ENCODE data around the gene OR2F1.

OR2F1 gene

GRCh38 chr7:143960813-143961610 is 6.4 kb downstream of the OR2F1 start:
- H3K27me3 ChIP-seq (ENCODE audit: insufficient read depth, poor library complexity, severe bottlenecking): no peaks in the 10 kb centered on the region
- TF ChIP-seq POLR2AphosphoS5 (IDR thresholded peaks at IDR 0.05; ENCODE audit: low read depth) (no peak), REST (IDR thresholded peaks at IDR 0.05; ENCODE audit: insufficient replicate concordance, low read depth) (no peak), SPI1 (IDR thresholded peaks at IDR 0.05; ENCODE audit: borderline replicate concordance, low read depth) (no peak), CTCF (IDR thresholded peaks at IDR 0.05; ENCODE audit: insufficient read depth, low read length) (no peak), GABPA (IDR thresholded peaks at IDR 0.05; ENCODE audit: low read depth) (no peak)
- DNase-seq (ENCODE audit: low read depth in 1 of 2, low spot score in 1 of 2): no peak
- H3K4me3 ChIP-seq (replicated peaks; ENCODE audit: insufficient read depth, low read length): no peak overlapping the region
- H3K27ac ChIP-seq (replicated peaks): no peak overlapping the region

GRCh38 chr7:143965280-143965679 is 10.6 kb downstream of the OR2F1 start:
- no peak for TF ChIP-seq REST (IDR thresholded peaks at IDR 0.05; ENCODE audit: insufficient replicate concordance, low read depth)
- TF ChIP-seq CTCF (IDR thresholded peaks at IDR 0.05; ENCODE audit: insufficient read depth, low read length): no peak
- TF ChIP-seq POLR2AphosphoS5 (IDR thresholded peaks at IDR 0.05; ENCODE audit: low read depth): no peak
- no peak for TF ChIP-seq SPI1 (IDR thresholded peaks at IDR 0.05; ENCODE audit: borderline replicate concordance, low read depth)
- no peak for TF ChIP-seq GABPA (IDR thresholded peaks at IDR 0.05; ENCODE audit: low read depth)
- H3K27me3 ChIP-seq (ENCODE audit: insufficient read depth, poor library complexity, severe bottlenecking): no peaks in the 10 kb centered on the region
- no peak overlapping the region for H3K27ac ChIP-seq (replicated peaks)
- no peak overlapping the region for H3K4me3 ChIP-seq (replicated peaks; ENCODE audit: insufficient read depth, low read length)
- DNase-seq (ENCODE audit: low read depth in 1 of 2, low spot score in 1 of 2): no peak

- no peaks in the 10 kb centered on the region for H3K27me3 ChIP-seq (ENCODE audit: insufficient read depth, poor library complexity, severe bottlenecking)
- no peak for TF ChIP-seq SPI1 (IDR thresholded peaks at IDR 0.05; ENCODE audit: borderline replicate concordance, low read depth)
- no peak for TF ChIP-seq GABPA (IDR thresholded peaks at IDR 0.05; ENCODE audit: low read depth)
- TF ChIP-seq CTCF (IDR thresholded peaks at IDR 0.05; ENCODE audit: insufficient read depth, low read length): no peak
- TF ChIP-seq REST (IDR thresholded peaks at IDR 0.05; ENCODE audit: insufficient replicate concordance, low read depth): no peak
- TF ChIP-seq POLR2AphosphoS5 (IDR thresholded peaks at IDR 0.05; ENCODE audit: low read depth): no peak
- no peak for DNase-seq (ENCODE audit: low read depth in 1 of 2, low spot score in 1 of 2)
- no peak overlapping the region for H3K4me3 ChIP-seq (replicated peaks; ENCODE audit: insufficient read depth, low read length)
- H3K27ac ChIP-seq (replicated peaks): no peak overlapping the region
These were observed 12.8 kb downstream of the OR2F1 start for GRCh38 chr7:143967398-143967797.

Measured in HL-60 (cell line).